A673 (cell line): ENCODE data around the gene AKNA. TPM values are rescaled to one million over a fixed set of nuclear protein-coding genes. Genes with fewer than 3 reads are reported as not detected.

Experiments
- BruUV-seq: library from RNA; stranded (reverse); fragments of 400-500 nt; replicated peaks from 2 replicates; lab custom pipeline; 2021; lab: Mats Ljungman, UMichigan
- CTCF ChIA-PET: fragments of 300-600 bp; sonication (Branson Sonifier 250); formaldehyde crosslinking; loops from one replicate; lab custom pipeline; 2022; ENCODE audit warnings: antibody characterized with exemption; lab: Charles Lee
- POLR2A ChIA-PET: fragments of 300-600 bp; sonication (Branson Sonifier 250); formaldehyde crosslinking; loops from one replicate; lab custom pipeline; 2022; ENCODE audit warnings: antibody characterized with exemption; ENCODE audit not compliant: low non-redundant PET; lab: Charles Lee
- DNase-seq: peaks from one replicate; pipeline ENCODE4 v3.0.0-alpha.2; 2015; ENCODE audit warnings: low spot score
- H3K27ac ChIP-seq: fragments of 200-600 bp; sonication (generic); 2 replicates; pipeline ENCODE4 v1.5.1; 2016; ENCODE audit warnings: mixed run types, low read depth, mild to moderate bottlenecking, mixed read lengths, antibody characterized with exemption, low read length; ENCODE audit not compliant: poor library complexity, severe bottlenecking
- H3K27me3 ChIP-seq: fragments of 200-600 bp; sonication (generic); replicated peaks from 2 replicates; pipeline ENCODE4 v1.6.1; 2017; ENCODE audit warnings: mixed run types, low read depth, mild to moderate bottlenecking, mixed read lengths, antibody characterized with exemption, low read length; ENCODE audit not compliant: insufficient read depth, poor library complexity
- H3K36me3 ChIP-seq: fragments of 200-600 bp; sonication (generic); 2 replicates; pipeline ENCODE4 v1.6.1; 2016; ENCODE audit warnings: mixed run types, mild to moderate bottlenecking, mixed read lengths, antibody characterized with exemption, low read length; ENCODE audit not compliant: insufficient read depth, poor library complexity, severe bottlenecking
- H3K4me1 ChIP-seq: fragments of 200-600 bp; sonication (generic); 2 replicates; pipeline ENCODE4 v1.6.1; 2017; ENCODE audit warnings: mixed run types, mild to moderate bottlenecking, mixed read lengths, antibody characterized with exemption, low read length; ENCODE audit not compliant: insufficient read depth, poor library complexity, severe bottlenecking
- H3K4me3 ChIP-seq: fragments of 200-600 bp; sonication (generic); 2 replicates; pipeline ENCODE4 v1.5.1; 2016; ENCODE audit warnings: low read depth, mixed run types, mild to moderate bottlenecking, mixed read lengths, low read length; ENCODE audit not compliant: poor library complexity, severe bottlenecking
- H3K9me3 ChIP-seq: fragments of 200-600 bp; sonication (generic); 2 replicates; pipeline ENCODE4 v1.6.1; 2016; ENCODE audit warnings: mixed run types, low read depth, mild to moderate bottlenecking, mixed read lengths, antibody characterized with exemption, low read length; ENCODE audit not compliant: poor library complexity, severe bottlenecking
- CTCF ChIP-seq: fragments of 300-800, 200-600 bp; sonication (generic); conservative IDR thresholded peaks from 2 replicates; pipeline ENCODE4 v1.5.1; 2017; ENCODE audit warnings: low read depth, mild to moderate bottlenecking, antibody characterized with exemption, low read length, moderate library complexity, mixed read lengths
- EZH2 ChIP-seq: fragments of 200-600 bp; sonication (generic); IDR thresholded peaks from 2 replicates; pipeline ENCODE4 v1.6.1; 2017; ENCODE audit warnings: borderline replicate concordance, low read depth, mild to moderate bottlenecking, mixed read lengths, antibody characterized with exemption, low read length; ENCODE audit not compliant: poor library complexity, severe bottlenecking
- intact Hi-C: fragments of 100-400 bp; cut with micrococcal nuclease; formaldehyde crosslinking; loops from one replicate; pipeline ENCODE4 v1.10.0; 2022; ENCODE audit not compliant: unreplicated experiment
- total RNA-seq: library from RNA; stranded (reverse); gene quantifications from 2 replicates; pipeline ENCODE4 v1.2.3, GENCODE V29; 2021

AKNA gene
- total RNA-seq, 1 experiment from 2014 or later: 20.4 TPM

GRCh38 chr9:114289106-114289505 lies 98.7 kb downstream of the AKNA start:
- no peak for DNase-seq
- BruUV-seq: no TSS peak
- H3K9me3 ChIP-seq: no peaks in the 10 kb centered on the region
- TF ChIP-seq EZH2: no peak
- no peak for TF ChIP-seq CTCF
- peaks cover 7% of the 10 kb centered on the region for H3K4me1 ChIP-seq
- intact Hi-C loops: no loop called here
- H3K36me3 ChIP-seq: peaks cover 9% of the 10 kb centered on the region
- H3K27me3 ChIP-seq: no peaks in the 10 kb centered on the region
- H3K27ac ChIP-seq: no peak overlapping the region
- H3K4me3 ChIP-seq: no peak overlapping the region
- CTCF ChIA-PET: interaction anchor here (0.9 kb wide), 1 partner anchor 181 kb away, joined by 3 read pairs; no protein-coding TSS in a partner anchor
- POLR2A ChIA-PET: no interaction called here

GRCh38 chr9:114288193-114289091 lies 99.3 kb downstream of the AKNA start:
- no peak for DNase-seq
- TF ChIP-seq CTCF: no peak
- TF ChIP-seq EZH2: no peak
- H3K36me3 ChIP-seq: peaks cover 9% of the 10 kb centered on the region
- H3K4me3 ChIP-seq: no peak overlapping the region
- H3K27me3 ChIP-seq: no peaks in the 10 kb centered on the region
- CTCF ChIA-PET: interaction anchor here (0.6 to 1.1 kb wide), 4 partner anchors 180 to 206 kb away, joined by 3 to 4 read pairs (median 3); no protein-coding TSS in a partner anchor
- peaks cover 7% of the 10 kb centered on the region for H3K4me1 ChIP-seq
- intact Hi-C loops: no loop called here
- no TSS peak for BruUV-seq
- POLR2A ChIA-PET: no interaction called here
- no peak overlapping the region for H3K27ac ChIP-seq
- no peaks in the 10 kb centered on the region for H3K9me3 ChIP-seq

GRCh38 chr9:114287763-114288192 lies 100.0 kb downstream of the AKNA start:
- no peaks in the 10 kb centered on the region for H3K27me3 ChIP-seq
- ChIA-PET CTCF (interaction anchor here (0.8 to 1.1 kb wide), 2 partner anchors 180 to 205 kb away, joined by 3 to 4 read pairs; no protein-coding TSS in a partner anchor), POLR2A (no interaction called here)
- no TSS peak for BruUV-seq
- H3K4me1 ChIP-seq: peaks cover 7% of the 10 kb centered on the region
- H3K4me3 ChIP-seq: no peak overlapping the region
- no peaks in the 10 kb centered on the region for H3K9me3 ChIP-seq
- TF ChIP-seq EZH2 (no peak), CTCF (no peak)
- no peak for DNase-seq
- H3K36me3 ChIP-seq: peaks cover 7% of the 10 kb centered on the region
- no peak overlapping the region for H3K27ac ChIP-seq
- intact Hi-C loops: no loop called here
